HEK293 (cell line): ENCODE data around the gene CLSTN1.

Experiments used
- FEZF1 ChIP-seq: fragments of 450-650 bp; formaldehyde crosslinking; IDR thresholded peaks from 2 replicates; pipeline ENCODE4 v1.5.1; 2016; ENCODE audit warnings: missing biosample characterization, missing genetic modification characterization
- KLF10 ChIP-seq: fragments of 450-650 bp; IDR thresholded peaks from 2 replicates; pipeline ENCODE4 v1.5.1; 2018; ENCODE audit warnings: missing biosample characterization, mild to moderate bottlenecking, missing genetic modification characterization
- REPIN1 ChIP-seq: fragments of 450-650 bp; formaldehyde crosslinking; IDR thresholded peaks from 2 replicates; pipeline ENCODE4 v1.5.1; 2017; ENCODE audit warnings: missing biosample characterization, missing genetic modification characterization, low read depth
- YY1 ChIP-seq: fragments of 450-650 bp; formaldehyde crosslinking; IDR thresholded peaks from 2 replicates; pipeline ENCODE4 v1.5.1; 2018; ENCODE audit warnings: missing biosample characterization, missing genetic modification characterization
- ZBTB1 ChIP-seq: fragments of 450-650 bp; formaldehyde crosslinking; IDR thresholded peaks from 2 replicates; pipeline ENCODE4 v1.5.1; 2016; ENCODE audit warnings: missing biosample characterization, missing genetic modification characterization
- ZBTB44 ChIP-seq: fragments of 450-650 bp; IDR thresholded peaks from 2 replicates; pipeline ENCODE4 v1.5.1; 2018; ENCODE audit warnings: missing biosample characterization, mild to moderate bottlenecking, missing genetic modification characterization
- ZBTB7A ChIP-seq: fragments of 450-650 bp; formaldehyde crosslinking; IDR thresholded peaks from 2 replicates; pipeline ENCODE4 v1.5.1; 2016; ENCODE audit warnings: low read depth, missing biosample characterization, missing genetic modification characterization
- ZNF24 ChIP-seq: fragments of 450-650 bp; formaldehyde crosslinking; IDR thresholded peaks from 2 replicates; pipeline ENCODE4 v1.5.1; 2016; ENCODE audit warnings: missing biosample characterization, missing genetic modification characterization
- ZNF248 ChIP-seq: fragments of 450-650 bp; formaldehyde crosslinking; IDR thresholded peaks from 2 replicates; pipeline ENCODE4 v1.5.1; 2017; ENCODE audit warnings: missing biosample characterization, missing genetic modification characterization
- ZNF777 ChIP-seq: fragments of 450-650 bp; formaldehyde crosslinking; IDR thresholded peaks from 2 replicates; pipeline ENCODE4 v1.5.1; 2017; ENCODE audit warnings: missing biosample characterization, missing genetic modification characterization, borderline replicate concordance
- ZNF830 ChIP-seq: fragments of 450-650 bp; IDR thresholded peaks from 2 replicates; pipeline ENCODE4 v1.5.0; 2018; ENCODE audit warnings: missing biosample characterization, missing genetic modification characterization, low read depth, mild to moderate bottlenecking, moderate library complexity
- ZSCAN16 ChIP-seq: fragments of 450-650 bp; formaldehyde crosslinking; IDR thresholded peaks from 2 replicates; pipeline ENCODE4 v1.5.1; 2016; ENCODE audit warnings: missing biosample characterization, missing genetic modification characterization
- TF ChIP-seq, protein P1 (sequence below): fragments of 450-650 bp; formaldehyde crosslinking; IDR thresholded peaks from 2 replicates; pipeline ENCODE4 v1.5.1; 2016; ENCODE audit warnings: missing biosample characterization, missing genetic modification characterization

DNA sequence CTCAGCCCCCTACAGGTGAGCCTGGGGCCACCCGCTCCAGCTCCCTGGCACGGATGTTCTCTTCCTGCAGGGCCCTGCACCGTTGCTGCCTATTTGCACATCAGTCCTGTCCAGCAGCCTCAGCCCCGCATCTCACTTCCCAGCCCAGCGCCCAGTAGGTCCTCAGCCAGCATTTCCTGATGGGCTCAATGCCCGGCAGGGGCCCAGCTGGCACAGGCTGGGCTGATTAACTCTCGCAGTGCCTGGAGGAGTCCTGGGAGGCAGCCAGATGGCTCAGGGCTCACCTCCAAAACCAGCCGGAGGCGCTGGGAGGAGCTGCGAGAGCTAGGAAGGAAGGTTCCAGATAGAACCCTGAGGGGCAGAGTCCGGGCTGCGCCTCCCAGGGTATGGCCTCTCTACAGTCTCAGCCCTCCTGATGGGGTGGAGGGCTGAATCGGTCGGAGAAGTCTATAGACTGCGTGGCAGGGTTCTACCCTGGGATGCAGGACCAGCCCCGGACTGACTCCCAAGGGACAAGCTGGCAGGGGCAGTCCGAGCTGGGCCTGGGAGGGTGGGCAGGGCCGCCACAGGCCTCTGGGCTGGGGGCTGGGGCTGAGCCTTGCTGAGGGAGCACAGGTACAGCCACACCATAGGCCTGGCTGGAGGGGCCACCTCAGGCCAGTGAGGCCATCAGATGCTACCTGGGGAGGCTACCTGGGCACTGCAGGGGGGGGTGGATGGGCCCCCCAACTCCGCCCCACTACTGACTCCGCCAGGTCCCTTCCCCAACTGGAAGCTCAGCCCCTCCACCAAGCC, 19.2 kb upstream of the CLSTN1 start:
- TF ChIP-seq ZNF248 (tag by site-specific recombination) (no peak), ZSCAN16 (tag by site-specific recombination) (no peak), ZBTB1 (tag by site-specific recombination) (no peak), ZNF777 (no peak), ZNF830 (tag by site-specific recombination) (no peak), KLF10 (tag by site-specific recombination) (no peak), ZBTB7A (no peak), ZNF24 (tag by site-specific recombination) (no peak), REPIN1 (tag by site-specific recombination) (no peak), FEZF1 (no peak), ZBTB44 (tag by site-specific recombination) (no peak), YY1 (no peak)
- TF ChIP-seq, protein P1, sequence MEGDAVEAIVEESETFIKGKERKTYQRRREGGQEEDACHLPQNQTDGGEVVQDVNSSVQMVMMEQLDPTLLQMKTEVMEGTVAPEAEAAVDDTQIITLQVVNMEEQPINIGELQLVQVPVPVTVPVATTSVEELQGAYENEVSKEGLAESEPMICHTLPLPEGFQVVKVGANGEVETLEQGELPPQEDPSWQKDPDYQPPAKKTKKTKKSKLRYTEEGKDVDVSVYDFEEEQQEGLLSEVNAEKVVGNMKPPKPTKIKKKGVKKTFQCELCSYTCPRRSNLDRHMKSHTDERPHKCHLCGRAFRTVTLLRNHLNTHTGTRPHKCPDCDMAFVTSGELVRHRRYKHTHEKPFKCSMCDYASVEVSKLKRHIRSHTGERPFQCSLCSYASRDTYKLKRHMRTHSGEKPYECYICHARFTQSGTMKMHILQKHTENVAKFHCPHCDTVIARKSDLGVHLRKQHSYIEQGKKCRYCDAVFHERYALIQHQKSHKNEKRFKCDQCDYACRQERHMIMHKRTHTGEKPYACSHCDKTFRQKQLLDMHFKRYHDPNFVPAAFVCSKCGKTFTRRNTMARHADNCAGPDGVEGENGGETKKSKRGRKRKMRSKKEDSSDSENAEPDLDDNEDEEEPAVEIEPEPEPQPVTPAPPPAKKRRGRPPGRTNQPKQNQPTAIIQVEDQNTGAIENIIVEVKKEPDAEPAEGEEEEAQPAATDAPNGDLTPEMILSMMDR, result no peak
